Measurements from ENCODE around the gene RPS19.

GRCh38 chr19:41890936-41891335 lies 30.9 kb downstream of the RPS19 start:
- no peak for TF ChIP-seq POLR2AphosphoS5 (IDR thresholded peaks at IDR 0.05; ENCODE audit: low read depth, low read length)
- TF ChIP-seq TAF1 (IDR thresholded peaks at IDR 0.05; ENCODE audit: borderline replicate concordance, insufficient read depth, low read length) = no peak
- no peak for TF ChIP-seq SIN3A (IDR thresholded peaks at IDR 0.05; ENCODE audit: borderline replicate concordance, insufficient read depth, low read length)
- TF ChIP-seq REST (IDR thresholded peaks at IDR 0.05; ENCODE audit: insufficient read depth in 1 of 2, low read depth in 2 of 2, low read length in 2 of 2) = no peak
- TF ChIP-seq FOXP2 (optimal IDR thresholded peaks at IDR 0.05; ENCODE audit: borderline replicate concordance, extremely low read depth, extremely low read length, insufficient read depth) = no peak
